Left ventricle myocardium superior (tissue), 1 donor: Measurements from ENCODE around the gene EBF4. TPM values are rescaled to one million over a fixed set of nuclear protein-coding genes. Genes with fewer than 3 reads are reported as not detected.

ENCODE experiments used
- ATAC-seq: fragments of 200-7000 bp; cut with Tn5 transposase; one replicate; pipeline ENCODE4 v1.9.1; 2020; ENCODE audit warnings: mild to moderate bottlenecking, moderate library complexity
- DNase-seq: peaks from one replicate; pipeline ENCODE4 v3.0.0-alpha.2; 2020
- intact Hi-C: fragments of 100-400 bp; cut with micrococcal nuclease; formaldehyde crosslinking; loops from one replicate; pipeline ENCODE4 v1.11.0; 2022
- total RNA-seq: library from RNA; stranded (reverse); fragmentation: NEBNext Ultra II Directional; extraction: Animal tissue kit (Norgen Biotek cat#: 25700); gene quantifications from one replicate; pipeline ENCODE4 v1.2.1, GENCODE V29; 2021
- donor health status: DM: no; HTN: yes; CAD: no; lungs with severe emphysema.

The EBF4 gene
- total RNA-seq, 1 donor from 2014 or later = 3.7 TPM

GRCh38 chr20:2751878-2752566, 59.4 kb downstream of the EBF4 start:
- ATAC-seq = peak; percentile 39
- intact Hi-C loops = no loop called here

GRCh38 chr20:2752567-2753460, 60.2 kb downstream of the EBF4 start:
- intact Hi-C loops = no loop called here
- ATAC-seq = no peak
- peak; percentile 48 for DNase-seq

More at GRCh38 chr20:2751878-2752566, 59.4 kb downstream of the EBF4 start:
- peak; percentile 58 for DNase-seq

- ATAC-seq (no peak), DNase-seq (no peak)
- intact Hi-C loops = no loop called here
Observed at GRCh38 chr20:2753461-2754040, 61.0 kb downstream of the EBF4 start.

- ATAC-seq = no peak
Observed at GRCh38 chr20:2754424-2754823, 61.8 kb downstream of the EBF4 start.

GRCh38 chr20:2755451-2756055, 63.0 kb downstream of the EBF4 start:
- no peak for DNase-seq
- intact Hi-C loops = no loop called here
- ATAC-seq = no peak

More at GRCh38 chr20:2754424-2754823, 61.8 kb downstream of the EBF4 start:
- no peak for DNase-seq
- intact Hi-C loops = no loop called here

- no peak for DNase-seq
- ATAC-seq = peak; percentile 46
- intact Hi-C loops = no loop called here
Observed at GRCh38 chr20:2756056-2756611, 63.6 kb downstream of the EBF4 start.

- ATAC-seq (no peak), DNase-seq (no peak)
- intact Hi-C loops = no loop called here
Observed at GRCh38 chr20:2757001-2757400, 64.4 kb downstream of the EBF4 start.

- intact Hi-C loops = no loop called here
- no peak for ATAC-seq
- no peak for DNase-seq
Observed at GRCh38 chr20:2757969-2758368, 65.4 kb downstream of the EBF4 start.

- DNase-seq = no peak
- intact Hi-C loops = no loop called here
- no peak for ATAC-seq
Observed at GRCh38 chr20:2759143-2759542, 66.6 kb downstream of the EBF4 start.

- intact Hi-C loops = no loop called here
- DNase-seq = no peak
- ATAC-seq = no peak
Observed at GRCh38 chr20:2759603-2760296, 67.2 kb downstream of the EBF4 start.

GRCh38 chr20:2760297-2760951, 67.8 kb downstream of the EBF4 start:
- no peak for DNase-seq
- no peak for ATAC-seq
- intact Hi-C loops = no loop called here

GRCh38 chr20:2760952-2761305, 68.3 kb downstream of the EBF4 start:
- DNase-seq (no peak), ATAC-seq (no peak)
- intact Hi-C loops = no loop called here

- no peak for ATAC-seq
- no peak for DNase-seq
- intact Hi-C loops = no loop called here
Observed at GRCh38 chr20:2761885-2762284, 69.3 kb downstream of the EBF4 start.

GRCh38 chr20:2762578-2763131, 70.1 kb downstream of the EBF4 start:
- ATAC-seq (no peak), DNase-seq (no peak)
- intact Hi-C loops = no loop called here

- intact Hi-C loops = no loop called here
- no peak for ATAC-seq
- no peak for DNase-seq
Observed at GRCh38 chr20:2763186-2763585, 70.6 kb downstream of the EBF4 start.

- ATAC-seq = peak; percentile 90
- peak; percentile 61 for DNase-seq
- intact Hi-C loops = no loop called here
Observed at GRCh38 chr20:2767768-2768631, 75.4 kb downstream of the EBF4 start.

- ATAC-seq (no peak), DNase-seq (no peak)
- intact Hi-C loops = no loop called here
Observed at GRCh38 chr20:2768632-2769015, 76.0 kb downstream of the EBF4 start.
